Trophoblast cell (in vitro differentiated cells and primary cell): ENCODE measurements around the gene UBE3A.
"Not testable (repeated sequence)": the region's sequence is repeated elsewhere in the genome, so short reads cannot be mapped to it uniquely, and the experiment has no call there.

Source experiments
- DNase-seq, 2 donors: peaks; one replicate each; pipeline ENCODE4 v3.0.0-alpha.2; 2016
- H2AFZ ChIP-seq: 2 replicates; pipeline ENCODE4 v1.6.1; 2013; ENCODE audit warnings: low read length, moderate library complexity, mild to moderate bottlenecking; ENCODE audit not compliant: insufficient read depth, poor library complexity
- H2AK5ac ChIP-seq: 2 replicates; pipeline ENCODE4 v1.6.1; 2013; ENCODE audit warnings: mild to moderate bottlenecking, low read length
- H2BK120ac ChIP-seq: 2 replicates; pipeline ENCODE4 v1.6.1; 2013; ENCODE audit warnings: low read length, mild to moderate bottlenecking, moderate library complexity; ENCODE audit not compliant: insufficient read depth, poor library complexity
- H2BK12ac ChIP-seq: 2 replicates; pipeline ENCODE4 v1.6.1; 2013; ENCODE audit warnings: mild to moderate bottlenecking, low read length, moderate library complexity
- H2BK5ac ChIP-seq: 2 replicates; pipeline ENCODE4 v1.6.1; 2013; ENCODE audit warnings: low read length, low read depth, moderate library complexity, mild to moderate bottlenecking; ENCODE audit not compliant: poor library complexity
- H3K14ac ChIP-seq: 2 replicates; pipeline ENCODE4 v1.6.1; 2013; ENCODE audit warnings: mild to moderate bottlenecking, low read length
- H3K18ac ChIP-seq: 2 replicates; pipeline ENCODE4 v1.6.1; 2013; ENCODE audit warnings: mild to moderate bottlenecking, low read length
- H3K23ac ChIP-seq: 2 replicates; pipeline ENCODE4 v1.6.1; 2013; ENCODE audit warnings: low read length
- H3K27ac ChIP-seq: 2 replicates; pipeline ENCODE4 v1.5.1; 2013; ENCODE audit warnings: low read depth, mild to moderate bottlenecking, inconsistent platforms, low read length, moderate library complexity
- H3K27me3 ChIP-seq: 2 replicates; pipeline ENCODE4 v1.6.1; 2013; ENCODE audit warnings: inconsistent platforms, mild to moderate bottlenecking, low read length, moderate library complexity; ENCODE audit not compliant: insufficient read depth
- H3K36me3 ChIP-seq, 2 experiments: 1 replicate in 1 of 2; 2 replicates in 1 of 2; pipeline ENCODE4 v1.6.1; 2013; ENCODE audit warnings: low read length in 2 of 2, mild to moderate bottlenecking in 2 of 2, moderate library complexity in 1 of 2; ENCODE audit not compliant: insufficient read depth in 2 of 2, control insufficient read depth in 1 of 2
- H3K4ac ChIP-seq: 2 replicates; pipeline ENCODE4 v1.6.1; 2013; ENCODE audit warnings: low read depth, mild to moderate bottlenecking, low read length, moderate library complexity
- H3K4me1 ChIP-seq, 2 experiments: 1 replicate in 1 of 2; 2 replicates in 1 of 2; pipeline ENCODE4 v1.6.1; 2013; ENCODE audit warnings: low read length in 2 of 2, mild to moderate bottlenecking in 2 of 2, moderate library complexity in 1 of 2; ENCODE audit not compliant: insufficient read depth in 2 of 2, control insufficient read depth in 1 of 2
- H3K4me2 ChIP-seq: 2 replicates; pipeline ENCODE4 v1.6.1; 2013; ENCODE audit warnings: inconsistent platforms, mild to moderate bottlenecking, low read length, moderate library complexity
- H3K4me3 ChIP-seq: 2 replicates; pipeline ENCODE4 v1.5.1; 2013; ENCODE audit warnings: mild to moderate bottlenecking, low read depth, low read length, inconsistent platforms
- H3K79me1 ChIP-seq: one replicate; pipeline ENCODE4 v1.6.1; 2013; ENCODE audit warnings: low read length
- H3K79me2 ChIP-seq: 2 replicates; pipeline ENCODE4 v1.6.1; 2013; ENCODE audit warnings: low read length, mild to moderate bottlenecking; ENCODE audit not compliant: control insufficient read depth, insufficient read depth, poor library complexity
- H3K9ac ChIP-seq: 2 replicates; pipeline ENCODE4 v1.6.1; 2013; ENCODE audit warnings: mild to moderate bottlenecking, low read length
- H3K9me3 ChIP-seq: 2 replicates; pipeline ENCODE4 v1.6.1; 2013; ENCODE audit warnings: low read depth, mild to moderate bottlenecking, control low read depth, inconsistent platforms, low read length; ENCODE audit not compliant: insufficient read depth
- H4K12ac ChIP-seq: 2 replicates; pipeline ENCODE4 v1.6.1; 2013; ENCODE audit warnings: low read depth, mild to moderate bottlenecking, low read length, moderate library complexity
- H4K8ac ChIP-seq: 2 replicates; pipeline ENCODE4 v1.6.1; 2013; ENCODE audit warnings: low read depth, mild to moderate bottlenecking, low read length, moderate library complexity
- H4K91ac ChIP-seq: one replicate; pipeline ENCODE4 v1.6.1; 2013; ENCODE audit warnings: low read depth, mild to moderate bottlenecking, low read length, moderate library complexity
- WGBS: extraction: QIAGEN DNeasy Blood & Tissue Kit; methylation state at CpG from one replicate; pipeline ENCODE4 v1.1.7; 2013; ENCODE audit warnings: missing lambda C conversion rate; ENCODE audit not compliant: insufficient read length, insufficient coverage; ENCODE audit errors: extremely low coverage; 5-methylcytosine and 5-hydroxymethylcytosine counted together

Gene UBE3A

DNA sequence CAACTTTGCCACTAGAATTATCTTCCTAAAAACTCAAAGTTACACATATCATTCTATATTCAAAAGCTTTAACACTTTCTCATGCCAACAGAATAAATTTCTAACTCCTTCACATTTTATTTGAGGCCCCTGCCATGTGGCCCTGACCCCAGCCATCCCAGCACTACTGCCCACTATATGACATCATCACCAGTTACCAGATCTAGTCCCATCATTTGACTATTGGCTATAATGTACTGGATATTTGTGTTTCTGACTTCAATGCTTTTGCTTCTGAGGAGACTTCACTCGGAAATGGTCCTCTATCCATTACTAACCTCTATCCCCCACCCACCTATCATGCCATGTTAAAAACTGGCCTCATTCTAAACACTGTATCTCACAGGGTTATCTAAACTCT is 23.6 kb downstream of the UBE3A start:
- Histone ChIP-seq H3K36me3 (no peaks in the 10 kb centered on the region), H3K9me3 (no peaks in the 10 kb centered on the region), H4K91ac (no peak overlapping the region), H3K79me1 (no peaks in the 10 kb centered on the region), H3K27ac (no peak overlapping the region), H2BK120ac (no peak overlapping the region), H3K4me2 (no peak overlapping the region), H2BK12ac (no peak overlapping the region), H3K4me1 (peaks cover 0 to 5% of the 10 kb centered on the region in 2 experiments), H4K8ac (no peak overlapping the region), H3K27me3 (no peaks in the 10 kb centered on the region), H2AK5ac (no peak overlapping the region), H3K9ac (no peak overlapping the region), H2BK5ac (no peak overlapping the region), H3K4me3 (no peak overlapping the region), H3K23ac (no peak overlapping the region), H3K18ac (no peak overlapping the region), H3K79me2 (no peaks in the 10 kb centered on the region), H3K4ac (peak overlapping the region; percentile 4), H2AFZ (no peak overlapping the region), H4K12ac (no peak overlapping the region), H3K14ac (no peak overlapping the region)
- DNase-seq, result no peak
- WGBS, result no CpG with 5 or more reads among the region's 1 CpG

DNA sequence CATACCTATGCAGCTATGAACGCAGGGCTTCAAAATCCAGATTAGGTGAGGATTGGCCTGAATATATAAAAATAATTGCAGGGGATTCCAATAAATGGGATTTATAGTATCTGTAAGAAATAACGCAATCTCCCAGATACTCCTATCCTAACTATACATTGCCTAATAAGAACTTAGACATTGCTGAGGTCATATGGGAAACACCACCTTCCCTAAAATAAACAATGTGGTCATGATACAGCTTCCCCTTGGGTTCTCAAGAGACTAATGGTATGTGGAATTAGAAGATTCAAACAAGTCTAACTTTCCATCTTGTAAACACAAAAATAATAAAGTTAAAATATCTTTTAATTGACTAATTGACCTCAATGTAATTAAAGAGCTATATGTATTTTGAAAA is 28.2 kb downstream of the UBE3A start:
- Histone ChIP-seq H4K12ac (no peak overlapping the region), H3K9me3 (no peaks in the 10 kb centered on the region), H3K14ac (no peak overlapping the region), H3K79me1 (no peaks in the 10 kb centered on the region), H2BK12ac (no peak overlapping the region), H3K4ac (no peak overlapping the region), H2BK120ac (no peak overlapping the region), H2BK5ac (no peak overlapping the region), H3K79me2 (peaks cover 2% of the 10 kb centered on the region), H3K4me3 (no peak overlapping the region), H2AK5ac (no peak overlapping the region), H3K4me2 (no peak overlapping the region), H3K18ac (no peak overlapping the region), H3K9ac (no peak overlapping the region), H3K27me3 (no peaks in the 10 kb centered on the region), H3K27ac (no peak overlapping the region), H3K4me1 (no peaks in the 10 kb centered on the region), H3K23ac (no peak overlapping the region), H4K91ac (no peak overlapping the region), H3K36me3 (peaks cover 0 to 3% of the 10 kb centered on the region in 2 experiments), H2AFZ (no peak overlapping the region), H4K8ac (no peak overlapping the region)
- no CpG with 5 or more reads among the region's 2 CpGs for WGBS
- DNase-seq, result no peak

- H4K12ac ChIP-seq, H3K14ac ChIP-seq, H3K27me3 ChIP-seq, H3K4ac ChIP-seq, H3K27ac ChIP-seq, H3K4me2 ChIP-seq, H3K36me3 ChIP-seq, H3K9ac ChIP-seq, H2BK5ac ChIP-seq, H3K9me3 ChIP-seq, H3K23ac ChIP-seq, H4K91ac ChIP-seq, H2BK12ac ChIP-seq, H3K4me1 ChIP-seq, H3K18ac ChIP-seq, H2AFZ ChIP-seq, H3K79me2 ChIP-seq, DNase-seq, H2AK5ac ChIP-seq, H3K79me1 ChIP-seq, H2BK120ac ChIP-seq, H4K8ac ChIP-seq, H3K4me3 ChIP-seq: not testable (repeated sequence)
- no CpG with 5 or more reads among the region's 4 CpGs for WGBS
Observed at GRCh38 chr15:25409731-25410130, 29.1 kb downstream of the UBE3A start.

DNA sequence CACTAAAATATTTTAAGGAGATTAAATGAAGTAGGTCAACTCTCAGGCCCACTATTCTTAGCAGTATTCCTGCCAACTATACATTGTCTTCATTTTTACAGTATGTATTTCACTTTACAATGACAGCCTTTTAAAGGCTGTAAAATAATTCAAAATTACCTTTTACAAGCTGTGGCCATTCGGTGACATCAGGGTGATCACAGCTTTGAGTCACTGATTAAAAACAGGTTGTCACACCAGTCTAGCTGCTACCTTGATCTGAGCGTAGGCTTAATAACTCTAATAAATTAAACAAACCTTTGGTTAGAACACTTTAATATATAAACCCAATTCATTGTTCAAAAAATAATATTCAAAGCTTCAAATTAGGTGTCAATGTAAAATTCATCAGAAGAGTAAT is 29.9 kb downstream of the UBE3A start:
- H3K9me3 ChIP-seq, result no peaks in the 10 kb centered on the region
- no peaks in the 10 kb centered on the region for H3K79me1 ChIP-seq
- H2BK12ac ChIP-seq, result no peak overlapping the region
- no peak overlapping the region for H4K91ac ChIP-seq
- no peak overlapping the region for H3K18ac ChIP-seq
- H3K27me3 ChIP-seq, result no peaks in the 10 kb centered on the region
- H3K79me2 ChIP-seq, result peaks cover 2% of the 10 kb centered on the region
- no peak overlapping the region for H3K23ac ChIP-seq
- H2AFZ ChIP-seq, result no peak overlapping the region
- no peak overlapping the region for H3K9ac ChIP-seq
- no peak overlapping the region for H3K27ac ChIP-seq
- no peak overlapping the region for H3K4me3 ChIP-seq
- no peak overlapping the region for H3K4me2 ChIP-seq
- peaks cover 0 to 3% of the 10 kb centered on the region in 2 experiments for H3K36me3 ChIP-seq
- H4K12ac ChIP-seq, result no peak overlapping the region
- no peak overlapping the region for H4K8ac ChIP-seq
- no peak overlapping the region for H3K4ac ChIP-seq
- H3K14ac ChIP-seq, result no peak overlapping the region
- no peak for DNase-seq
- whole genome bisulfite sequencing, result no CpG with 5 or more reads among the region's 2 CpGs
- no peak overlapping the region for H2AK5ac ChIP-seq
- no peaks in the 10 kb centered on the region for H3K4me1 ChIP-seq
- no peak overlapping the region for H2BK120ac ChIP-seq
- H2BK5ac ChIP-seq, result no peak overlapping the region
